ENCODE results near the gene BARHL1.

GRCh38 chr9:132555528-132555927 lies 26.9 kb upstream of the BARHL1 start:
- TF ChIP-seq POLR2AphosphoS5 (IDR thresholded peaks at IDR 0.05) (no peak), CTCF (IDR thresholded peaks at IDR 0.05) (no peak)

All from transverse colon (tissue), 4 donors.